GM21515 (cell line): ENCODE results near the gene HOXB13.
"Not testable (repeated sequence)": the region's sequence is repeated elsewhere in the genome, so short reads cannot be mapped to it uniquely, and the experiment has no call there.

Source experiments
- ATAC-seq: cut with Tn5 transposase; IDR thresholded peaks from one replicate; pipeline ENCODE4 v1.9.1; 2021; ENCODE audit not compliant: unreplicated experiment

Gene HOXB13

GRCh38 chr17:48726916-48727286 lies 1.6 kb downstream of the HOXB13 start:
- ATAC-seq: no peak

- ATAC-seq: no peak
Measured at GRCh38 chr17:48726114-48726915, 2.2 kb downstream of the HOXB13 start.

- no peak for ATAC-seq
Measured at GRCh38 chr17:48725288-48726064, 3.1 kb downstream of the HOXB13 start.

GRCh38 chr17:48725004-48725287 lies 3.6 kb downstream of the HOXB13 start:
- no peak for ATAC-seq

- no peak for ATAC-seq
Measured at GRCh38 chr17:48724251-48725003, 4.1 kb downstream of the HOXB13 start.

- ATAC-seq: no peak
Measured at GRCh38 chr17:48723423-48724250, 4.9 kb downstream of the HOXB13 start.

- no peak for ATAC-seq
Measured at GRCh38 chr17:48722915-48723422, 5.6 kb downstream of the HOXB13 start, which contains the start of gene PRAC2. Gene PRAC2, plus strand, starts transcription at chr17:48723185. Its CDS starts 1,226 bp downstream, at chr17:48724411.

GRCh38 chr17:48722201-48722907 lies 6.2 kb downstream of the HOXB13 start, which contains the start of gene PRAC1:
Gene PRAC1, minus strand, starts transcription at chr17:48722518. Its CDS starts 126 bp downstream, at chr17:48722392.
- no peak for ATAC-seq

- ATAC-seq: no peak
Measured at GRCh38 chr17:48721009-48721402, 7.5 kb downstream of the HOXB13 start.

- ATAC-seq: no peak
Measured at GRCh38 chr17:48720266-48721008, 8.1 kb downstream of the HOXB13 start.

- ATAC-seq: no peak
Measured at GRCh38 chr17:48719642-48720265, 8.8 kb downstream of the HOXB13 start.

GRCh38 chr17:48718761-48719641 lies 9.5 kb downstream of the HOXB13 start:
- ATAC-seq: no peak

GRCh38 chr17:48718227-48718760 lies 10.3 kb downstream of the HOXB13 start:
- no peak for ATAC-seq

- no peak for ATAC-seq
Measured at GRCh38 chr17:48717367-48718226, 11.0 kb downstream of the HOXB13 start.

GRCh38 chr17:48716549-48716948 lies 12.0 kb downstream of the HOXB13 start:
- ATAC-seq: not testable (repeated sequence)
